Stimulated activated CD4-positive, alpha-beta T cell treated with anti-CD3 and anti-CD28 coated beads, Interleukin-12 subunit alpha, Interleukin-12 subunit beta, amount 100 ng/mL, for 48 hours (primary cell): Measurements from ENCODE around the gene GSAP.
"Not testable (repeated sequence)": the region's sequence is repeated elsewhere in the genome, so short reads cannot be mapped to it uniquely, and the experiment has no call there.

Experiments
- DNase-seq, 3 donors: peaks; one replicate each; pipeline ENCODE4 v3.0.0-alpha.2; 2020; ENCODE audit warnings: low read depth in 2 of 3, low spot score in 1 of 3

Gene GSAP

GRCh38 chr7:77415823-77416620 lies at the start of gene GSAP:
TSS of gene GSAP (minus strand) at chr7:77416349. CDS start at chr7:77416321, 28 bp downstream.
- no peak for DNase-seq

- DNase-seq: no peak
Observed at GRCh38 chr7:77465256-77465655, 49.1 kb upstream of the GSAP start.

GRCh38 chr7:77464589-77464988 lies 48.4 kb upstream of the GSAP start:
- DNase-seq: no peak

- peak; percentile 8 to 26 (median 11) for DNase-seq
Observed at GRCh38 chr7:77463632-77464031, 47.5 kb upstream of the GSAP start.

DNA sequence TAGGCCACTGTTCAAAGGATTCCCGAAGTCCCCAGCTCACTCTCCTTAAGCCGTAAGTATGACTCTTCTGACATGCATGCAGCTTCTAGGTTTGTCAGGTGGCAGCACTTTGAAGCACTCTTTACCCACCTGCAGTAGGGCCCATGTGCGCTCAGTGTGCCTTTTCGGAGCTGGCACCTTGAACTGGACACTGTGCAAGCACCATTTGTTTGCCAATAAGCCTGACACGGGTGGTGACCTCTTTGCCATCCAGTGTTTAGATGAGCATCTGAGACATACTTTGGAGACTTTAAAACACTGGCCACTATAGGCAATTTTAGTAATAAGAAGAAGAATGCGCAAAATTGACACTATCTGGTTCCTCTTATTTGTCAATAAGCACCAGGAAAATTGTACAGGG lies 45.7 kb upstream of the GSAP start:
- no peak for DNase-seq

DNA sequence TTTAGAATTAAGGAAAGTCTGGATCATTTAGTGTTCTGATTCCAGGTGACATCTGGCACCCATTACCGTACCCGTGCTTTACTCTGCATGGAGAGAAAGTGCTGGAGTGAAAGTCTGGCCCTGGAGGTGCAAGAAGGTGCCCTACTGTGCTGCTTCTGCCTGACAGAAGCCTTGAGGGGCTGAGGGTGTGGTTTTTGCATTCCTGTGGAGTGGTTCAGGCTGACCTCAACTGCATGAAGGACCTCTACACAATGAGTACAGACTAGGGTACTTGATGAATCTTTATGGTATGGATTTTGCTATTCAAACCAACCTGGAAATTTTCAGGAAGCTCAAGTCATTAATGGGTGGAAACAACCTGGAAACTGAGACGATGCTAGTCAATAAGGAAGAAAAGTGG lies 45.1 kb upstream of the GSAP start:
- DNase-seq: no peak

GRCh38 chr7:77460057-77460486 lies 43.9 kb upstream of the GSAP start:
- no peak for DNase-seq

DNA sequence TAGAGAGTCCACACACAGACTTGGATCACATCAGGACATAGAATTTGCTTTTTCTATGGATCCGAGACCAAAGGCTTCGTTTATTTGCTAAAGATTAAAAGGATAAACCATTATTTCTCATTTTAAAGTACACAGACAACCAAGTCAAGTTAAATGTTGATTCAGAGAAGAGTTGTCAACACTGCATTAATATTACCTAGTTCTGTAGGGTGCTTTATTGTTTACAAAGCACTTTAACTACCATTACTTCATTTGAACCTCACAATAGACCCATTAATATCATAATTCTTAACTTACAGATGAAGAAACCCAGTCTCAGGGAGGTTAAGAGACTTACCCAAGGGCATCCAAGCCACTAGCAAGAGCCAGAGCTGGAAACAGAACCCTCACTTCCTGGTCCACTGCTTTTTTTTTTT lies 43.2 kb upstream of the GSAP start:
- no peak for DNase-seq

GRCh38 chr7:77458786-77459185 lies 42.6 kb upstream of the GSAP start:
- DNase-seq: no peak

DNA sequence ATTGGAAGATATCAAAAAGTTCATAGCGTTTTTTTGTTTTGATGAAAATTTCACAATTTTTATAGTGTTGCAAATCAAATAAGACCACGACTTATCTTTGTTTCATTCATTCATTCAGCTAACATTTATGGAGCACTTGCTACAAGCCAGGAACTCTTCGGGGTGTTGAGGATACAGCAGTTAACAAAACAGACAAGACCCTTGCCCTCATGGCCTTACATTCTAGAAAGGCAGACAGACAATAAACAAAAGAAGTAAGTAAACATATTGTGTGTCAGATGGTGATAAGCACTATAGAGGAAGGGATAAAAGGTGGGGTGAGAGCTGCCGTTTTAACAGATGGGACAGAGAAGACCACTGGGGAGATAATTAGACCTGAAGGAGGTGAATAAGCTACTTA lies 41.6 kb upstream of the GSAP start:
- no peak for DNase-seq

- no peak for DNase-seq
Observed at GRCh38 chr7:77456696-77457095, 40.5 kb upstream of the GSAP start.

DNA sequence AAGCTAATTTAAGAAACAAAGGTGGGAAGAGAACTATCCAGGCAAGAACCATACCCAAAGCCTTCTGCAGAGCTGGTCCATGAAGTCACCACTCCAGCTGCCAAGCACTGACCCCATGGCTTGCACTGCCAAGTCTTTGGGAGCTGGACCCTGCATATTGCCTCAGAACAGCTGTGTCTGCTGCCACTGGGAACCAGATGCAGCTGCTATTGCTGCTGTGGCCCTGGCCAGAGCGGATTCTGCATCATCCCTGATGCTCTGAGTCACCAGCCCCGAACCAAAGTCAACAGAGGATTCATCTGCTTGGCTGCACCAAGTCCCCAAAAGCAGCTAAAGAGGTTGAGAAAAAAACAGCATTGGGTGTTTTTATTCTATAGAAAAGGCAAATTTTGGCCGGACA lies 39.2 kb upstream of the GSAP start:
- DNase-seq: no peak

GRCh38 chr7:77454802-77455201 lies 38.7 kb upstream of the GSAP start:
- no peak for DNase-seq

- DNase-seq: no peak
Observed at GRCh38 chr7:77453531-77453930, 37.4 kb upstream of the GSAP start.

GRCh38 chr7:77451950-77452349 lies 35.8 kb upstream of the GSAP start:
- not testable (repeated sequence) for DNase-seq

- no peak for DNase-seq
Observed at GRCh38 chr7:77450613-77451012, 34.5 kb upstream of the GSAP start.

GRCh38 chr7:77450054-77450453 lies 33.9 kb upstream of the GSAP start:
- DNase-seq: no peak

DNA sequence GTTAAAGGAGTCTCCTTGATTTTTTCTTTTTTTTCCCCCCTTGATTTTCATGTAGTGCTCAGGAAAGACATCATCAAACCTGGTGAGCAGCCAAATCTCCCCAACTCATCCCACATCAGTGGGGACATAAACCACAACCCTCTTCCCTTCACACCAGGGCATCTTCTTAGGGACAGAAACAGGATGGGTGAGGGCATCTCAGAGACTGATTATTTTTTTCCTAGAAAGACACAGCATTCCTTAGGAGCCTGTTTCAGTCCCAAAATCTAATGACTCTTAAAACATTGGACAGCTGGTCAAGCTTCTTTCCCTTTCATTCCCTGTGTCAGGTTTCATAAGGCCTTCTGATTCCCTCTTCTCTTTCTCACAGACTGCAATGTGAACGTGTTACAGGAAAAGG lies 31.5 kb upstream of the GSAP start:
- no peak for DNase-seq

DNA sequence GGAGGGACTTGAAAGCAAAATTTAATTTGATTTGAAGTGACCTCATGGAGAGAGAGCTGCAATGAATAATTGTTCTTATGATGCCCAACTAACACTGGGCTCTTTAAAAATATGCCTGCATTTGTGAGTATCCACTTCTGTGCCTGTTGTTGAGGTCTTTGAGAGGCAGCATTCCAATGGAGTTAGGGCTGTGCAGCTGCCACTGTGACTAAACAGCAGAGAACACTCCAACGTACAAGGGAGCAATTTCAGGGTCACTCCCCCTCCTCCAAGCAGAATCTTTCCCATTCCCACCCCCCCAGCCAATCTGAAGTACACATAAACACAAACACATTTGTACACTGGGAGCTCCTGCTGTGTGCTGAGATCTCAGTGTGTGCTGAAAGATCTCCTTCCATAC lies 28.0 kb upstream of the GSAP start:
- DNase-seq: no peak

DNA sequence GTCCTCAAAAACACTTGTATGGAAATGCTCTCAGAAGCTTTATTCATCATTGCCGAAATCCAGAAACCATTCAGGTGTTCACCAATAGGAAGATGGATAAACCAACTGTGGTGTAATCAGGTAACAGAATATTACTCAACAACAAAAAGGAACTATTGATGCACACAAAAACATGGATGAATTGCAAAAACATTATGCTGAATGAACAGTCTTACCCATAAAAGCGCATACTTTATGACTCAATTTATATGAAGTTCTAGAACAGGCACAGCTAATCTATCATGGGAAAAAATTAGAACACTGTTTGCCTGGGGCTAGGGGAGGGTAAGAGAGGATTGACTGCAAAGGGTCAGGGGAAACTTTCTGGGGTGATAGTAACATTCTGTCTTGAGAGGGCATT lies 26.9 kb upstream of the GSAP start:
- no peak for DNase-seq

DNA sequence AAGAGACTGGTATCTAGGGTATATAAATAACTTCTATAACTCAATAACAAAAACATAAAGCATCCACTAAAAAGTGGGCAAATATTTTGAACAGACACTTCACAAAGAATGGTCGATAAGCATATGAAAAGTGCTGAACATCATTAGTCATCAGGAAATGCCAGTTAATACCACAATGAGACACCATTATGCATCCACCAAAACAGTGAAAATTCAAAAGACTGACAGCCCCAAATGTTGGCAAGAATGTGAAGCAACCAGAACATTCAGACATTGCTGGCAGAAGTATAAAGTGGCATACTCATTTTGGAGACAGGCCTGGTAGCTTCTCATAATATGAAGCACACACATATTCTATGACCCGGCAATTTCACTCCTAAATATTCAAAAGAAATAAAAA lies 26.5 kb upstream of the GSAP start:
- DNase-seq: no peak

DNA sequence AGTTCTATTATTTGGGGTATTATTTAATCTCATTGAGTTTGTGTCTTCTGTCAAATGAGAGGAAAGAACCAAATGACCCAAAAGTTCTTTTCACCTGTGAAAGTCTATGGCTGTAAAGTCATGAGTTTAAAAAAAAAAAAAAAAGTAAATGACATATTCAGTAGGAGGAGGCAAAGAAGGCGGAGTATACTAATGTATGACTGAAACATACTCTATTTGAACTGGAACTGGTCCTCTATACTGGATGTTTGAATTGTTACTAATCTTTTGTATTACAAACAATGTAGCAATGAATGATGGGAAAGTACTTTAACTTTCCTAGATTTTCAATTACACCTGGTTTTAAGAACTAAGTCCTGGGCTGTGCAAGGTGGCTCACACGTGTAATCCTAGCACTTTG lies 24.9 kb upstream of the GSAP start:
- no peak for DNase-seq

DNA sequence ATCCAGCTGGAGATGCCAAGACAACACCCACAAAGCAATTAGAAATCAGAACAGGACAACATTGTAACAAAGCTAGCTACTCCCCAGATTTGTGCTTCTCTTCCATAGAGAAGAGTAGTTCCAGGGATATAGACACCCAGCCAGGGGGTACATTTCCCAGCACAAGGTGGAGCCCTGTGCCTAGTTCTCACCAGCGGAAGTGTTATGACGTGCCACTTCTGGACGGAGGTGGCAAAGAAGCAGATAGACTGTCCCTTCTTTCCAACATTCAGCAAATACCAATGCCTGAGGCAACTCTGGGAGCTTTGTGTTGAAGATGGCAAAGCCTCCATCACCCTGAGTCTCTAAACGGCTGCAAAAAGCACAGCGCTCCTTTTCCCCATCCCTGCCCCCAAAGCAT lies 23.4 kb upstream of the GSAP start:
- DNase-seq: no peak
